Measurements from ENCODE around the gene LMCD1. TPM values are rescaled to one million over a fixed set of nuclear protein-coding genes. Genes with fewer than 3 reads are reported as not detected.

LMCD1 gene
- total and polyA plus RNA-seq, 2 experiments from 2014 or later = 21.8 to 35.3 TPM

GRCh38 chr3:8480699-8481098, 20.9 kb upstream of the LMCD1 start:
- Histone ChIP-seq H3K27me3 (ENCODE audit: insufficient read depth) (no peaks in the 10 kb centered on the region), H3K4me3 (no peak overlapping the region), H3K36me3 (ENCODE audit: insufficient read depth) (no peaks in the 10 kb centered on the region), H3F3A (replicated peaks; ENCODE audit: low read depth) (no peaks in the 10 kb centered on the region), H3K9me2 (ENCODE audit: insufficient read depth) (peaks cover 1% of the 10 kb centered on the region; the same call in 1 of the 2 replicates), H3K4me2 (no peak overlapping the region), H4K20me1 (replicated peaks; ENCODE audit: insufficient read depth) (no peaks in the 10 kb centered on the region), H2AFZ (no peak overlapping the region), H3K4me1 (ENCODE audit: insufficient read depth) (no peaks in the 10 kb centered on the region), H3K79me2 (replicated peaks; ENCODE audit: insufficient read depth) (no peaks in the 10 kb centered on the region), H3K27ac (ENCODE audit: low read depth) (no peak overlapping the region)
- Mint-ChIP-seq H3K4me3 (no peak overlapping the region), H3K36me3 (ENCODE audit: low read depth) (peaks cover 3% of the 10 kb centered on the region; the same call in 2 of the 3 replicates), H3K27ac (no peak overlapping the region), H3K4me1 (no peaks in the 10 kb centered on the region), H3K27me3 (ENCODE audit: insufficient read depth, low read depth, poor library complexity) (peaks cover 3% of the 10 kb centered on the region), H3K9me3 (peaks cover 3% of the 10 kb centered on the region)
- DNase-seq (ENCODE audit: low spot score) = no peak
- ATAC-seq = no peak
- TF ChIP-seq ZNF114 (CRISPR knock-in tag; IDR thresholded peaks at IDR 0.05) (no peak), CREB1 (CRISPR knock-in tag; IDR thresholded peaks at IDR 0.05; ENCODE audit: low read depth) (no peak), NANOG (IDR thresholded peaks at IDR 0.05; ENCODE audit: borderline replicate concordance) (no peak), ZNF462 (CRISPR knock-in tag; IDR thresholded peaks at IDR 0.05) (no peak), REST (IDR thresholded peaks at IDR 0.05; ENCODE audit: unreplicated experiment) (no peak), ETS1 (IDR thresholded peaks at IDR 0.05) (no peak), STAT1 (IDR thresholded peaks at IDR 0.05; ENCODE audit: unreplicated experiment) (no peak), EZH2phosphoT487 (IDR thresholded peaks at IDR 0.05; ENCODE audit: unreplicated experiment) (no peak), ZNF331 (CRISPR knock-in tag; IDR thresholded peaks at IDR 0.05; ENCODE audit: low read depth) (no peak), CTCF (conservative IDR thresholded peaks at IDR 0.05; ENCODE audit: low read depth in 2 of 2) (no peak), JUNB (IDR thresholded peaks at IDR 0.05; ENCODE audit: unreplicated experiment) (no peak), POLR2AphosphoS5 (IDR thresholded peaks at IDR 0.05; ENCODE audit: low read depth) (no peak), EZH2 (IDR thresholded peaks at IDR 0.05; ENCODE audit: low read depth, unreplicated experiment) (no peak)

Measured in GM23338 (cell line).